Naive thymus-derived CD4-positive, alpha-beta T cell (primary cell): ENCODE measurements around the gene GPC1. TPM values are rescaled to one million over a fixed set of nuclear protein-coding genes. Genes with fewer than 3 reads are reported as not detected.

Experiments used
- microRNA-seq: library from miRNA; unstranded; fragments of <30 nt; microRNA quantifications from one replicate; pipeline ENCODE4 v1.2.0, GENCODE V29; 2022; ENCODE audit warnings: borderline microRNAs expressed
- polyA plus RNA-seq, 2 donors: library from polyadenylated mRNA; unstranded; fragments of 300-500 nt; fragmentation: Illumina TruSeq; gene quantifications; one replicate each; pipeline ENCODE4 v1.2.3, GENCODE V29; 2021
- total RNA-seq, 6 experiments: library from RNA in 5 of 6; stranded (reverse) in 5 of 6; gene quantifications; 1 replicate in 5 of 6; 2 replicates in 1 of 6; pipeline ENCODE4 v1.2.3 and lab custom pipeline; 2021 to 2026

Gene GPC1
- total and polyA plus RNA-seq, 7 experiments from 2014 or later = 0.08 to 4.5 (median 0.68) TPM; not detected in 1

Small RNAs within 50 kb of the gene (microRNA-seq; reads per million reads assigned to microRNA genes)
- 3.1 reads per million for gene MIR149

Other genes starting within 250 kb of the GPC1 start
- gene ANKMY1, start 122.3 kb downstream of the GPC1 start, total RNA-seq = 10 to 100 TPM; 33.7 to 83.4 (median 49.2) TPM
- 10 to 100 TPM in 1 of 2 donors, 1 to 10 TPM in 1; 7.7 to 17.5 TPM for gene ANKMY1, start 122.3 kb downstream of the GPC1 start, polyA plus RNA-seq
- 10 to 100 TPM; 11.1 to 19.5 (median 14.7) TPM for gene DUSP28, start 124.7 kb downstream of the GPC1 start, total RNA-seq
- gene DUSP28, start 124.7 kb downstream of the GPC1 start, polyA plus RNA-seq = 10 to 100 TPM; 17.8 to 30.1 TPM
- gene RNPEPL1, start 132.8 kb downstream of the GPC1 start, total RNA-seq = 100 to 1,000 TPM in 4 of 5 experiments, 10 to 100 TPM in 1; 78.5 to 126 (median 112) TPM
- 10 to 100 TPM; 23.0 to 51.2 TPM for gene RNPEPL1, start 132.8 kb downstream of the GPC1 start, polyA plus RNA-seq
- gene CAPN10, start 151.1 kb downstream of the GPC1 start, total RNA-seq = 10 to 100 TPM; 54.1 to 74.8 (median 64.5) TPM
- 10 to 100 TPM in 1 of 2 donors, 1 to 10 TPM in 1; 8.4 to 14.1 TPM for gene CAPN10, start 151.1 kb downstream of the GPC1 start, polyA plus RNA-seq
- gene GPR35, start 189.8 kb downstream of the GPC1 start, total RNA-seq = 10 to 100 TPM in 3 of 5 experiments, 1 to 10 TPM in 2; 7.1 to 19.0 (median 10.2) TPM
- gene GPR35, start 189.8 kb downstream of the GPC1 start, polyA plus RNA-seq = 1 to 10 TPM in 1 of 2 donors, under 1 TPM in 1; 0.20 to 1.0 TPM
- not detected for gene AQP12B, start 247.2 kb downstream of the GPC1 start, total RNA-seq
- gene AQP12B, start 247.2 kb downstream of the GPC1 start, polyA plus RNA-seq = not detected